Ishikawa (cell line): Measurements from ENCODE around the gene NHSL1.

ENCODE experiments used
- CREB1 ChIP-seq: IDR thresholded peaks from 2 replicates; pipeline ENCODE4 v1.6.1; 2012; ENCODE audit warnings: low read depth
- EGR1 ChIP-seq: IDR thresholded peaks from 2 replicates; pipeline ENCODE4 v1.6.1; 2012
- EP300 ChIP-seq: IDR thresholded peaks from 2 replicates; pipeline ENCODE4 v1.6.1; 2012; ENCODE audit warnings: borderline replicate concordance
- RAD21 ChIP-seq: IDR thresholded peaks from 2 replicates; pipeline ENCODE4 v1.6.1; 2012; ENCODE audit warnings: low read depth
- TF ChIP-seq, protein P1 (sequence below): IDR thresholded peaks from 2 replicates; pipeline ENCODE4 v1.6.1; 2012; ENCODE audit warnings: low read depth, mild to moderate bottlenecking
- TF ChIP-seq, protein P2 (sequence below): IDR thresholded peaks from 2 replicates; pipeline ENCODE4 v1.6.1; 2012

DNA sequence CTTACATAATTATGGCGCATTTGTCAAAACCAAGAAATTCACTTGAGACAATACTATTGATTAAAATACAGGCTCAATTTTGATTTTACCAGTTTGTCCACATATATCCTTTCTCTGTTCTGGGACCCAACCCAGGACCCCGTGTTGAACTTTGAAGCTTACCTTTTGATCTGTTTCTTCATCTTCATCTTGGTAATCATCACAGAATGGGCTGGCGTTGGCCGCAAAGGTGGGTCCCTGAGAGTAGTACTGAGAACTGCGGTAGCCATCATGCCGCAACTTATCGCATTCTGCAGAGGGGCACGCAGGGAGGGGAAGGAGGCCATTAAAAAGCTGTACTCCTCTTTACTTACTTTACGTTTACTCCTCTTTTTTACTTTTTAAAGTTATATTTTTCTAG lies 26.1 kb downstream of the NHSL1 start:
- TF ChIP-seq EGR1 (no peak), RAD21 (no peak), EP300 (no peak), CREB1 (no peak)
- TF ChIP-seq, protein P1, sequence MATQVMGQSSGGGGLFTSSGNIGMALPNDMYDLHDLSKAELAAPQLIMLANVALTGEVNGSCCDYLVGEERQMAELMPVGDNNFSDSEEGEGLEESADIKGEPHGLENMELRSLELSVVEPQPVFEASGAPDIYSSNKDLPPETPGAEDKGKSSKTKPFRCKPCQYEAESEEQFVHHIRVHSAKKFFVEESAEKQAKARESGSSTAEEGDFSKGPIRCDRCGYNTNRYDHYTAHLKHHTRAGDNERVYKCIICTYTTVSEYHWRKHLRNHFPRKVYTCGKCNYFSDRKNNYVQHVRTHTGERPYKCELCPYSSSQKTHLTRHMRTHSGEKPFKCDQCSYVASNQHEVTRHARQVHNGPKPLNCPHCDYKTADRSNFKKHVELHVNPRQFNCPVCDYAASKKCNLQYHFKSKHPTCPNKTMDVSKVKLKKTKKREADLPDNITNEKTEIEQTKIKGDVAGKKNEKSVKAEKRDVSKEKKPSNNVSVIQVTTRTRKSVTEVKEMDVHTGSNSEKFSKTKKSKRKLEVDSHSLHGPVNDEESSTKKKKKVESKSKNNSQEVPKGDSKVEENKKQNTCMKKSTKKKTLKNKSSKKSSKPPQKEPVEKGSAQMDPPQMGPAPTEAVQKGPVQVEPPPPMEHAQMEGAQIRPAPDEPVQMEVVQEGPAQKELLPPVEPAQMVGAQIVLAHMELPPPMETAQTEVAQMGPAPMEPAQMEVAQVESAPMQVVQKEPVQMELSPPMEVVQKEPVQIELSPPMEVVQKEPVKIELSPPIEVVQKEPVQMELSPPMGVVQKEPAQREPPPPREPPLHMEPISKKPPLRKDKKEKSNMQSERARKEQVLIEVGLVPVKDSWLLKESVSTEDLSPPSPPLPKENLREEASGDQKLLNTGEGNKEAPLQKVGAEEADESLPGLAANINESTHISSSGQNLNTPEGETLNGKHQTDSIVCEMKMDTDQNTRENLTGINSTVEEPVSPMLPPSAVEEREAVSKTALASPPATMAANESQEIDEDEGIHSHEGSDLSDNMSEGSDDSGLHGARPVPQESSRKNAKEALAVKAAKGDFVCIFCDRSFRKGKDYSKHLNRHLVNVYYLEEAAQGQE = no peak
- TF ChIP-seq, protein P2, sequence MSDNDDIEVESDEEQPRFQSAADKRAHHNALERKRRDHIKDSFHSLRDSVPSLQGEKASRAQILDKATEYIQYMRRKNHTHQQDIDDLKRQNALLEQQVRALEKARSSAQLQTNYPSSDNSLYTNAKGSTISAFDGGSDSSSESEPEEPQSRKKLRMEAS = no peak
